PC-3 (cell line): Measurements from ENCODE around the gene TLR3. TPM values are rescaled to one million over a fixed set of nuclear protein-coding genes. Genes with fewer than 3 reads are reported as not detected.

ENCODE experiments used
- ATAC-seq: fragments of 200-7000 bp; cut with Tn5 transposase; 2 replicates; pipeline ENCODE4 v1.9.1; 2020; ENCODE audit warnings: mild to moderate bottlenecking, moderate library complexity
- BruUV-seq: library from RNA; stranded (reverse); fragments of 400-500 nt; replicated peaks from 2 replicates; lab custom pipeline; 2021; lab: Mats Ljungman, UMichigan
- CTCF ChIA-PET: fragments of 300-600 bp; sonication (Branson Sonifier 250); formaldehyde crosslinking; loops from one replicate; lab custom pipeline; 2022; ENCODE audit warnings: antibody characterized with exemption; lab: Charles Lee
- POLR2A ChIA-PET: fragments of 300-600 bp; sonication (Branson Sonifier 250); formaldehyde crosslinking; loops from one replicate; lab custom pipeline; 2022; ENCODE audit warnings: antibody characterized with exemption; ENCODE audit not compliant: unreplicated experiment; lab: Charles Lee
- DNase-seq: peaks from one replicate; pipeline ENCODE4 v3.0.0-alpha.2; 2015
- H2AFZ ChIP-seq: fragments of 300-600 bp; sonication (generic); 2 replicates; pipeline ENCODE4 v1.6.0; 2016; ENCODE audit warnings: antibody characterized with exemption, low read length
- H3F3A ChIP-seq: fragments of 300-600 bp; sonication (generic); one replicate; pipeline ENCODE4 v1.6.0; 2017; ENCODE audit warnings: antibody characterized with exemption, low read length, control low read depth, mild to moderate bottlenecking; ENCODE audit not compliant: unreplicated experiment
- H3K27ac ChIP-seq: fragments of 300-600 bp; sonication (generic); 2 replicates; pipeline ENCODE4 v1.5.1; 2016; ENCODE audit warnings: mild to moderate bottlenecking, low read length
- H3K27me3 ChIP-seq: fragments of 300-600 bp; sonication (generic); 2 replicates; pipeline ENCODE4 v1.6.1; 2016; ENCODE audit warnings: low read length, mixed read lengths
- H3K36me3 ChIP-seq: fragments of 300-600 bp; sonication (generic); 2 replicates; pipeline ENCODE4 v1.6.1; 2016; ENCODE audit warnings: low read depth, mixed run types, low read length, mixed read lengths
- H3K4me1 ChIP-seq: fragments of 300-600 bp; sonication (generic); 2 replicates; pipeline ENCODE4 v1.5.1; 2016; ENCODE audit warnings: low read length; ENCODE audit not compliant: insufficient read depth
- H3K4me2 ChIP-seq: fragments of 300-600 bp; sonication (generic); 2 replicates; pipeline ENCODE4 v1.6.0; 2016; ENCODE audit warnings: low read length
- H3K4me3 ChIP-seq: fragments of 300-600 bp; sonication (generic); 2 replicates; pipeline ENCODE4 v1.5.1; 2016; ENCODE audit warnings: mild to moderate bottlenecking, low read length, mixed read lengths
- H3K79me2 ChIP-seq: fragments of 300-600 bp; sonication (generic); 2 replicates; pipeline ENCODE4 v1.6.1; 2017; ENCODE audit warnings: low read length, mixed read lengths
- H3K9ac ChIP-seq: fragments of 300-600 bp; sonication (generic); 2 replicates; pipeline ENCODE4 v1.6.0; 2016; ENCODE audit warnings: mild to moderate bottlenecking, low read length
- H3K9me2 ChIP-seq: fragments of 300-600 bp; sonication (generic); replicated peaks from 2 replicates; pipeline ENCODE4 v1.6.1; 2016; ENCODE audit warnings: mixed run types, low read length, mixed read lengths
- H3K9me3 ChIP-seq: fragments of 300-600 bp; sonication (generic); 2 replicates; pipeline ENCODE4 v1.6.1; 2016; ENCODE audit warnings: low read length, mixed read lengths
- H4K20me1 ChIP-seq: fragments of 300-600 bp; sonication (generic); 2 replicates; pipeline ENCODE4 v1.6.1; 2016; ENCODE audit warnings: low read length, mixed read lengths
- CTCF ChIP-seq: fragments of 300-600 bp; sonication (generic); conservative IDR thresholded peaks from 2 replicates; pipeline ENCODE4 v1.5.1; 2017; ENCODE audit warnings: antibody characterized with exemption, low read depth, mild to moderate bottlenecking, low read length
- EZH2 ChIP-seq: fragments of 300-600 bp; sonication (generic); IDR thresholded peaks from one replicate; pipeline ENCODE4 v1.6.1; 2017; ENCODE audit warnings: antibody characterized with exemption, mild to moderate bottlenecking, low read length; ENCODE audit not compliant: unreplicated experiment
- EZH2phosphoT487 ChIP-seq: fragments of 300-600 bp; sonication (generic); IDR thresholded peaks from 2 replicates; pipeline ENCODE4 v1.6.1; 2018; ENCODE audit warnings: mild to moderate bottlenecking, antibody characterized with exemption, low read length, borderline replicate concordance
- intact Hi-C: fragments of 100-400 bp; cut with micrococcal nuclease; formaldehyde crosslinking; loops from 2 replicates; pipeline ENCODE4 v1.9.0; 2023
- total RNA-seq: library from RNA; depleted of rRNA; stranded (reverse); fragments of >200 nt; gene quantifications from 2 replicates; pipeline ENCODE4 v1.2.3, GENCODE V29; 2014

TLR3 gene
- total RNA-seq, 1 experiment from 2014 or later = 0.33 TPM

GRCh38 chr4:186058253-186058979 is 10.5 kb upstream of the TLR3 start:
- DNase-seq (no peak), ATAC-seq (no peak)
- H4K20me1 ChIP-seq = no peaks in the 10 kb centered on the region
- no peak overlapping the region for H3K4me3 ChIP-seq
- ChIA-PET CTCF (no interaction called here), POLR2A (no interaction called here)
- H3K27ac ChIP-seq = no peak overlapping the region
- no peak overlapping the region for H3K4me2 ChIP-seq
- H3K36me3 ChIP-seq = no peaks in the 10 kb centered on the region
- BruUV-seq = no TSS peak
- TF ChIP-seq CTCF = no peak
- no peaks in the 10 kb centered on the region for H3K9me2 ChIP-seq
- H2AFZ ChIP-seq = no peak overlapping the region
- no peaks in the 10 kb centered on the region for H3K9me3 ChIP-seq
- intact Hi-C loops = no loop called here
- no peaks in the 10 kb centered on the region for H3K27me3 ChIP-seq
- H3F3A ChIP-seq = no peaks in the 10 kb centered on the region
- H3K79me2 ChIP-seq = no peaks in the 10 kb centered on the region
- no peaks in the 10 kb centered on the region for H3K4me1 ChIP-seq
- H3K9ac ChIP-seq = no peak overlapping the region

GRCh38 chr4:186058980-186059316 is 10.0 kb upstream of the TLR3 start:
- no peak overlapping the region for H2AFZ ChIP-seq
- no peaks in the 10 kb centered on the region for H3K79me2 ChIP-seq
- H3F3A ChIP-seq = no peaks in the 10 kb centered on the region
- H3K4me3 ChIP-seq = no peak overlapping the region
- no peaks in the 10 kb centered on the region for H3K9me3 ChIP-seq
- H3K36me3 ChIP-seq = no peaks in the 10 kb centered on the region
- H4K20me1 ChIP-seq = no peaks in the 10 kb centered on the region
- no peaks in the 10 kb centered on the region for H3K27me3 ChIP-seq
- H3K9ac ChIP-seq = no peak overlapping the region
- intact Hi-C loops = no loop called here
- BruUV-seq = no TSS peak
- ATAC-seq = no peak
- no peaks in the 10 kb centered on the region for H3K9me2 ChIP-seq
- POLR2A ChIA-PET = no interaction called here
- no peaks in the 10 kb centered on the region for H3K4me1 ChIP-seq
- TF ChIP-seq CTCF (no peak), EZH2 (no peak), EZH2phosphoT487 (no peak)
- DNase-seq = no peak
- CTCF ChIA-PET = no interaction called here
- H3K4me2 ChIP-seq = no peak overlapping the region
- H3K27ac ChIP-seq = no peak overlapping the region

GRCh38 chr4:186061921-186062320 is 7.0 kb upstream of the TLR3 start:
- intact Hi-C loops = no loop called here
- Histone ChIP-seq H3K4me2 (no peak overlapping the region), H3K27ac (no peak overlapping the region), H3K36me3 (no peaks in the 10 kb centered on the region), H3K9me3 (no peaks in the 10 kb centered on the region), H3K4me3 (no peak overlapping the region), H3K9me2 (no peaks in the 10 kb centered on the region), H2AFZ (no peak overlapping the region), H3K9ac (no peak overlapping the region), H3K79me2 (no peaks in the 10 kb centered on the region), H3K27me3 (no peaks in the 10 kb centered on the region), H4K20me1 (no peaks in the 10 kb centered on the region), H3F3A (no peaks in the 10 kb centered on the region), H3K4me1 (no peaks in the 10 kb centered on the region)
- no peak for DNase-seq
- ChIA-PET POLR2A (no interaction called here), CTCF (no interaction called here)
- ATAC-seq = no peak
- TF ChIP-seq EZH2 (no peak), CTCF (no peak)
- BruUV-seq = no TSS peak
